ENCODE data around the gene CGNL1. TPM values are rescaled to one million over a fixed set of nuclear protein-coding genes. Genes with fewer than 3 reads are reported as not detected.

The CGNL1 gene
- total and polyA plus RNA-seq, 10 of the 15 experiments (the other 5 are each of a cell fraction or from before 2014, with no cell fraction given), result under 0.01 to 0.27 (median 0.04) TPM; not detected in 3

GRCh38 chr15:57545995-57546394, 169.7 kb downstream of the CGNL1 start (continued):
- TF ChIP-seq BMI1 (IDR thresholded peaks at IDR 0.05; ENCODE audit: borderline replicate concordance) (no peak), MYB (IDR thresholded peaks at IDR 0.05; ENCODE audit: borderline replicate concordance, low read depth, low read length) (no peak)

DNA sequence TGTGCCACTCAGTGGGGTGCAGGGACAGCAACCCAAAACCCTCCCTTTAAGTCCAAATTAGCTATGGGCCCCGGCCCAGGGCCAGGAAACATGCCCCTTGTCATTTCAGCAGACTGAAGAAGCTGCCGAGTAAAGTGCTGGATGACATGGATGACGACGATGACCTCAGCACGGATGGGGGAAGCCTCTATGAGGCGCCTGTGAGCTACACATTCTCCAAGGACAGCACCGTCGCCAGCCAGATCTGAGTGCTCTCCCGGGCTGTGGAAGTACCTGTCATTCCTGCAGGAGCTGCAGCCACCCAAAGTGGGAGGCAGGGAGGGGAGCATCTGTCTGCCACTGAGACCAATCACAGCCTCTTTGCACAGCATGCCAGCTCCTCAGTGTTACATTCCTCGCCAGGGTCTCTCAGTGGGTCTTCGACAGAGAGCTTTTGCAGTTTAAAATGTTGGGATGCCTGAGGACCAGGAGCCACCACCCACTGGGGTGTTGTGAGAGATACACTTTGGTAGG, 171.0 kb downstream of the CGNL1 start:
- no peak overlapping the region for H3K4me2 ChIP-seq (ENCODE audit: control insufficient read depth, insufficient read depth)
- SMC1A ChIA-PET (ENCODE audit: uncharacterized antibody, unreplicated experiment), result no interaction called here
- no peak overlapping the region for H3K4me3 ChIP-seq
- FAIRE-seq, result no peak
- no peak overlapping the region for H3K27ac ChIP-seq (ENCODE audit: control insufficient read depth, insufficient read depth)
- WGBS (ENCODE audit: insufficient coverage, insufficient replicate concordance, low lambda C conversion rate, missing lambda C conversion rate), result 49% methylated on average over 11 of the region's 11 CpGs
- H3K9ac ChIP-seq (ENCODE audit: control insufficient read depth, insufficient read depth, low read length), result no peak overlapping the region
- intact Hi-C loops (cut with micrococcal nuclease; ENCODE audit: unreplicated experiment), result no loop called here
- POLR2A ChIA-PET, result no interaction called here
- H4K20me1 ChIP-seq (ENCODE audit: control insufficient read depth, insufficient read depth), result no peaks in the 10 kb centered on the region
- RAD21 ChIA-PET (ENCODE audit: unreplicated experiment), result no interaction called here
- DNase-seq (ENCODE audit: low read depth, low spot score), result no peak
- CTCF ChIA-PET, result interaction anchor here (1.7 kb wide), 1 partner anchor 20 kb away, joined by 4 read pairs; no protein-coding TSS in a partner anchor
- no peaks in the 10 kb centered on the region for H3K79me2 ChIP-seq (ENCODE audit: control insufficient read depth, insufficient read depth, low read length)
- in situ Hi-C loops (cut with MboI), result loop anchor here (25.0 kb wide), 2 partner anchors 535 to 735 kb away; no protein-coding TSS in a partner anchor
- ATAC-seq, result no peak
- no TSS peak for BruUV-seq (replicated peaks)
- H3K4me1 ChIP-seq (ENCODE audit: control insufficient read depth, insufficient read depth, low read length), result no peaks in the 10 kb centered on the region
- H2AFZ ChIP-seq (ENCODE audit: control insufficient read depth, low read depth, low read length), result no peak overlapping the region
- H3K27me3 ChIP-seq (replicated peaks in 1 of 2; ENCODE audit: control insufficient read depth in 2 of 2, insufficient read depth in 2 of 2, low read length in 1 of 2), result peaks cover 0 to 1% of the 10 kb centered on the region in 2 experiments; a peak in 2 of 4 replicates
- H3K36me3 ChIP-seq (ENCODE audit: control insufficient read depth in 2 of 2, insufficient read depth in 2 of 2, low read length in 1 of 2), result no peaks in the 10 kb centered on the region
- no peaks in the 10 kb centered on the region for H3K9me3 ChIP-seq (replicated peaks; ENCODE audit: control insufficient read depth, insufficient read depth, low read length)
- no peak for TF ChIP-seq CREM (IDR thresholded peaks at IDR 0.05; ENCODE audit: low read depth)
- TF ChIP-seq GATAD2B (conservative IDR thresholded peaks at IDR 0.05; ENCODE audit: low read depth), result no peak
- no peak for TF ChIP-seq SREBF2 (IDR thresholded peaks at IDR 0.05; ENCODE audit: low read length)
- no peak for TF ChIP-seq YBX1 (IDR thresholded peaks at IDR 0.05)
- TF ChIP-seq JUNB (IDR thresholded peaks at IDR 0.05), result no peak
- no peak for TF ChIP-seq NBN (IDR thresholded peaks at IDR 0.05)
- TF ChIP-seq BHLHE40 (IDR thresholded peaks at IDR 0.05; ENCODE audit: borderline replicate concordance in 1 of 2, low read depth in 2 of 2, low read length in 1 of 2), result no peak
- TF ChIP-seq ZBED1 (IDR thresholded peaks at IDR 0.05; ENCODE audit: borderline replicate concordance), result no peak
- TF ChIP-seq NFYB (IDR thresholded peaks at IDR 0.05; ENCODE audit: insufficient read depth, low read depth, low read length), result no peak
- TF ChIP-seq ZBTB33 (IDR thresholded peaks at IDR 0.05), result no peak
- TF ChIP-seq ZNF687 (IDR thresholded peaks at IDR 0.05), result no peak
- TF ChIP-seq IRF5 (IDR thresholded peaks at IDR 0.05; ENCODE audit: borderline replicate concordance), result no peak
- no peak for TF ChIP-seq RAD51 (IDR thresholded peaks at IDR 0.05)
- no peak for TF ChIP-seq TCF3 (IDR thresholded peaks at IDR 0.05; ENCODE audit: borderline replicate concordance, insufficient read depth, low read depth, low read length)
- TF ChIP-seq POU2F2 (IDR thresholded peaks at IDR 0.05; ENCODE audit: borderline replicate concordance, low read depth, low read length), result no peak
- TF ChIP-seq TCF7 (IDR thresholded peaks at IDR 0.05; ENCODE audit: borderline replicate concordance), result no peak

Measured in GM12878 (cell line).